Liver (tissue), 9 donors: ENCODE data around the gene PPFIBP1. TPM values are rescaled to one million over a fixed set of nuclear protein-coding genes. Genes with fewer than 3 reads are reported as not detected.
"Not testable (repeated sequence)": the region's sequence is repeated elsewhere in the genome, so short reads cannot be mapped to it uniquely, and the experiment has no call there.

ENCODE experiments used
- DNase-seq: peaks from one replicate; pipeline ENCODE4 v3.0.0-alpha.2; 2017; ENCODE audit warnings: low spot score
- H3K27ac ChIP-seq, 2 donors: one replicate each; pipeline ENCODE4 v1.7.0; 2013; ENCODE audit warnings: inconsistent platforms in 2 of 2, low read length in 2 of 2, control low read depth in 1 of 2, low read depth in 1 of 2, mild to moderate bottlenecking in 1 of 2
- H3K27me3 ChIP-seq, 4 donors: one replicate each; pipeline versions ENCODE4 v1.6.1 to v1.7.0; 2013; ENCODE audit warnings: low read length in 3 of 4, inconsistent platforms in 1 of 4, mild to moderate bottlenecking in 1 of 4, moderate library complexity in 1 of 4; ENCODE audit not compliant: control insufficient read depth in 4 of 4, insufficient read depth in 4 of 4
- H3K36me3 ChIP-seq, 4 donors: one replicate each; pipeline versions ENCODE4 v1.6.1 to v1.7.0; 2013; ENCODE audit warnings: low read length in 3 of 4, mild to moderate bottlenecking in 3 of 4, low read depth in 1 of 4, moderate library complexity in 1 of 4; ENCODE audit not compliant: control insufficient read depth in 4 of 4, insufficient read depth in 3 of 4
- H3K4me1 ChIP-seq, 4 donors: one replicate each; pipeline versions ENCODE4 v1.6.1 to v1.7.0; 2013; ENCODE audit warnings: low read length in 3 of 4, mild to moderate bottlenecking in 3 of 4, moderate library complexity in 1 of 4; ENCODE audit not compliant: control insufficient read depth in 4 of 4, insufficient read depth in 4 of 4
- H3K4me3 ChIP-seq, 3 donors: one replicate each; pipeline versions ENCODE4 v1.6.1 to v1.7.0; 2013; ENCODE audit warnings: low read length in 3 of 3, control low read depth in 1 of 3, low read depth in 1 of 3, mild to moderate bottlenecking in 1 of 3
- H3K9ac ChIP-seq, 2 donors: one replicate each; pipeline ENCODE4 v1.7.0; 2013; ENCODE audit warnings: low read length in 2 of 2, mild to moderate bottlenecking in 2 of 2, moderate library complexity in 2 of 2, control low read depth in 1 of 2, low read depth in 1 of 2
- H3K9me3 ChIP-seq, 4 donors: one replicate each; pipeline versions ENCODE4 v1.6.1 to v1.7.0; 2013; ENCODE audit warnings: low read length in 3 of 4; ENCODE audit not compliant: control insufficient read depth in 4 of 4
- ATF3 ChIP-seq: IDR thresholded peaks from 2 replicates; pipeline ENCODE4 v1.6.1; 2016; ENCODE audit warnings: antibody characterized with exemption
- CTCF ChIP-seq: fragments of 150-350 bp; IDR thresholded peaks from 2 replicates; pipeline ENCODE4 v1.5.1; 2017; ENCODE audit warnings: improper control_type of control experiment, low read depth, low read length; ENCODE audit not compliant: missing input control
- EGR1 ChIP-seq, 2 donors: IDR thresholded peaks; 2 replicates each; pipeline ENCODE4 v1.6.1; 2016 to 2018; ENCODE audit warnings: antibody characterized with exemption in 2 of 2, low read depth in 2 of 2
- FOXA2 ChIP-seq: IDR thresholded peaks from 2 replicates; pipeline ENCODE4 v1.6.1; 2016; ENCODE audit warnings: antibody characterized with exemption
- GABPA ChIP-seq, 2 donors: IDR thresholded peaks in 1 of 2; conservative IDR thresholded peaks in 1 of 2; 2 replicates each; pipeline ENCODE4 v1.6.1; 2016; ENCODE audit warnings: antibody characterized with exemption in 2 of 2, mild to moderate bottlenecking in 1 of 2, moderate library complexity in 1 of 2
- HNF4A ChIP-seq, 2 donors: conservative IDR thresholded peaks; 2 replicates each; pipeline ENCODE4 v1.6.1; 2016; ENCODE audit warnings: antibody characterized with exemption in 2 of 2, mild to moderate bottlenecking in 2 of 2
- HNF4G ChIP-seq: IDR thresholded peaks from 2 replicates; pipeline ENCODE4 v1.6.1; 2016; ENCODE audit warnings: antibody characterized with exemption
- JUND ChIP-seq, 2 donors: IDR thresholded peaks; 2 replicates each; pipeline ENCODE4 v1.6.1; 2016; ENCODE audit warnings: antibody characterized with exemption in 2 of 2
- MAX ChIP-seq: IDR thresholded peaks from 2 replicates; pipeline ENCODE4 v1.6.1; 2016; ENCODE audit warnings: antibody characterized with exemption
- NR2F2 ChIP-seq: IDR thresholded peaks from 2 replicates; pipeline ENCODE4 v1.6.1; 2016; ENCODE audit warnings: antibody characterized with exemption
- RAD21 ChIP-seq, 2 donors: IDR thresholded peaks; 2 replicates each; pipeline ENCODE4 v1.6.1; 2016; ENCODE audit warnings: antibody characterized with exemption in 2 of 2, mild to moderate bottlenecking in 2 of 2
- REST ChIP-seq: IDR thresholded peaks from 2 replicates; pipeline ENCODE4 v1.6.1; 2016; ENCODE audit warnings: antibody characterized with exemption, mild to moderate bottlenecking
- RXRA ChIP-seq, 2 donors: IDR thresholded peaks; 2 replicates each; pipeline ENCODE4 v1.6.1; 2017 to 2018; ENCODE audit warnings: antibody characterized with exemption in 2 of 2, mild to moderate bottlenecking in 1 of 2
- TAF1 ChIP-seq: conservative IDR thresholded peaks from 2 replicates; pipeline ENCODE4 v1.6.1; 2016; ENCODE audit warnings: antibody characterized with exemption, mild to moderate bottlenecking
- YY1 ChIP-seq: IDR thresholded peaks from 2 replicates; pipeline ENCODE4 v1.6.1; 2016; ENCODE audit warnings: antibody characterized with exemption, mild to moderate bottlenecking
- WGBS: extraction: QIAGEN DNeasy Blood & Tissue Kit; methylation state at CpG from one replicate; pipeline ENCODE4 v1.1.7; 2013; 5-methylcytosine and 5-hydroxymethylcytosine counted together
- polyA plus RNA-seq, 2 donors: library from polyadenylated mRNA; stranded (reverse) in 1 of 2; unstranded in 1 of 2; fragments of 200-250 nt in 1 of 2; fragments of >200 nt in 1 of 2; fragmentation: Nextera tagmentation in 1 of 2; extraction: Ambion mirVana in 1 of 2; gene quantifications; one replicate each; pipeline versions ENCODE4 v1.2.1 to v1.2.3, GENCODE V29; 2013 to 2015
- total RNA-seq, 2 donors: library from RNA; depleted of rRNA; stranded (reverse); fragments of >200 nt; gene quantifications; one replicate each; pipeline ENCODE4 v1.2.3, GENCODE V29; 2014
- donor health status: healthy.
- donor health status: healthy.
- donor health status: healthy.
- donor health status: healthy.
- donor health status: healthy.

PPFIBP1 gene
- total and polyA plus RNA-seq, 4 donors: 10.5 to 65.8 (median 17.4) TPM

- Histone ChIP-seq H3K9ac (no peak overlapping the region), H3K9me3 (no peaks in the 10 kb centered on the region), H3K36me3 (peaks cover 4 to 22% (median 10%) of the 10 kb centered on the region in 4 donors), H3K27me3 (no peaks in the 10 kb centered on the region), H3K27ac (no peak overlapping the region), H3K4me1 (peaks cover 0 to 4% (median 0%) of the 10 kb centered on the region in 4 donors), H3K4me3 (no peak overlapping the region)
- WGBS: 24% methylated on average over 3 of the region's 3 CpGs
- DNase-seq: no peak
- TF ChIP-seq HNF4G (no peak), GABPA (IDR thresholded peaks at IDR 0.05 in 1 of 2, conservative IDR thresholded peaks at IDR 0.05 in 1 of 2) (no peak), CTCF (peak; percentile 93), RAD21 (IDR thresholded peaks at IDR 0.05) (peak; percentile 94 to 95), TAF1 (no peak)
These were observed 209.1 kb downstream of the PPFIBP1 start for GRCh38 chr12:27733052-27733656.

- no peak for DNase-seq
- H3K9ac ChIP-seq: no peak overlapping the region
- H3K27ac ChIP-seq: no peak overlapping the region
- H3K27me3 ChIP-seq: no peaks in the 10 kb centered on the region
- 99% methylated on average over 1 of the region's 1 CpG for WGBS
- H3K4me1 ChIP-seq: peaks cover 0 to 4% (median 0%) of the 10 kb centered on the region in 4 donors
- H3K4me3 ChIP-seq: no peak overlapping the region
- H3K9me3 ChIP-seq: no peaks in the 10 kb centered on the region
- peaks cover 4 to 22% (median 9%) of the 10 kb centered on the region in 4 donors for H3K36me3 ChIP-seq
- TF ChIP-seq HNF4A (conservative IDR thresholded peaks at IDR 0.05) (no peak), JUND (IDR thresholded peaks at IDR 0.05) (no peak), RAD21 (IDR thresholded peaks at IDR 0.05) (no peak), YY1 (no peak), RXRA (IDR thresholded peaks at IDR 0.05) (no peak), ATF3 (no peak), HNF4G (no peak)
These were observed 209.8 kb downstream of the PPFIBP1 start for GRCh38 chr12:27733791-27734190.

GRCh38 chr12:27734321-27734720 lies 210.3 kb downstream of the PPFIBP1 start:
- not testable (repeated sequence) for H3K27me3 ChIP-seq, H3K27ac ChIP-seq, H3K9me3 ChIP-seq, H3K9ac ChIP-seq, H3K4me3 ChIP-seq, DNase-seq, H3K4me1 ChIP-seq
- 93% methylated on average over 9 of the region's 9 CpGs for WGBS
- peaks cover 4 to 25% (median 9%) of the 10 kb centered on the region in 4 donors for H3K36me3 ChIP-seq

- peaks cover 0 to 13% (median 6%) of the 10 kb centered on the region in 4 donors for H3K36me3 ChIP-seq
- H3K4me1 ChIP-seq: peaks cover 2 to 12% (median 3%) of the 10 kb centered on the region in 4 donors
- no peak for DNase-seq
- no peak overlapping the region for H3K9ac ChIP-seq
- WGBS: 97% methylated on average over 5 of the region's 5 CpGs
- H3K4me3 ChIP-seq: no peak overlapping the region
- no peaks in the 10 kb centered on the region for H3K27me3 ChIP-seq
- no peak overlapping the region for H3K27ac ChIP-seq
- no peaks in the 10 kb centered on the region for H3K9me3 ChIP-seq
- no peak for TF ChIP-seq FOXA2
- no peak for TF ChIP-seq HNF4A (conservative IDR thresholded peaks at IDR 0.05)
- TF ChIP-seq TAF1: no peak
- no peak for TF ChIP-seq NR2F2
- no peak for TF ChIP-seq EGR1 (IDR thresholded peaks at IDR 0.05; ENCODE audit: low read depth in 2 of 2)
- no peak for TF ChIP-seq REST
- no peak for TF ChIP-seq RXRA (IDR thresholded peaks at IDR 0.05)
- no peak for TF ChIP-seq RAD21 (IDR thresholded peaks at IDR 0.05)
- no peak for TF ChIP-seq MAX
- no peak for TF ChIP-seq JUND (IDR thresholded peaks at IDR 0.05)
These were observed 219.6 kb downstream of the PPFIBP1 start for GRCh38 chr12:27743601-27744000.
